ENCODE results near the gene CISH. TPM values are rescaled to one million over a fixed set of nuclear protein-coding genes. Genes with fewer than 3 reads are reported as not detected.

Gene CISH
- total and polyA plus RNA-seq, 10 of the 15 experiments (the other 5 are each of a cell fraction or from before 2014, with no cell fraction given) = 0.21 to 4.4 (median 1.8) TPM

- TF ChIP-seq NFXL1 (IDR thresholded peaks at IDR 0.05; ENCODE audit: borderline replicate concordance) (no peak), PBX3 (IDR thresholded peaks at IDR 0.05; ENCODE audit: insufficient replicate concordance, low read depth, low read length) (no peak), BCLAF1 (IDR thresholded peaks at IDR 0.05) (no peak), FOXM1 (IDR thresholded peaks at IDR 0.05; ENCODE audit: low read depth, low read length) (no peak), CHD1 (IDR thresholded peaks at IDR 0.05; ENCODE audit: low read depth, low read length) (no peak), MYB (IDR thresholded peaks at IDR 0.05; ENCODE audit: borderline replicate concordance, low read depth, low read length) (no peak), YY1 (IDR thresholded peaks at IDR 0.05; ENCODE audit: low read depth, low read length) (no peak), EGR1 (IDR thresholded peaks at IDR 0.05; ENCODE audit: borderline replicate concordance in 1 of 2, low read depth in 2 of 2, low read length in 2 of 2) (0 out of 3 replicates have a peak, but pooled peaks of 1 of the 2 experiments have one; percentile 28), TAF1 (IDR thresholded peaks at IDR 0.05; ENCODE audit: borderline replicate concordance, low read depth, low read length) (no peak), MTA3 (IDR thresholded peaks at IDR 0.05; ENCODE audit: borderline replicate concordance, low read length) (peak; percentile 68; the same call in 1 of the 2 replicates), HDAC2 (IDR thresholded peaks at IDR 0.05) (no peak), YBX1 (IDR thresholded peaks at IDR 0.05) (no peak), BMI1 (IDR thresholded peaks at IDR 0.05; ENCODE audit: borderline replicate concordance) (no peak), CBX5 (IDR thresholded peaks at IDR 0.05; ENCODE audit: low read depth) (no peak), HSF1 (IDR thresholded peaks at IDR 0.05; ENCODE audit: low read depth, low read length) (no peak), MTA2 (IDR thresholded peaks at IDR 0.05; ENCODE audit: low read depth) (peak; percentile 58), HCFC1 (IDR thresholded peaks at IDR 0.05; ENCODE audit: low read length) (no peak), BCL11A (IDR thresholded peaks at IDR 0.05; ENCODE audit: low read depth, low read length) (no peak), KAT2A (conservative IDR thresholded peaks at IDR 0.05; ENCODE audit: control insufficient read depth, low read depth, low read length) (no peak), ZBTB4 (CRISPR knock-in tag; IDR thresholded peaks at IDR 0.05) (no peak)
Observed at GRCh38 chr3:50587806-50588758, 23.5 kb downstream of the CISH start (continued).

Data from GM12878 (cell line).